ENCODE measurements around the gene MED22.

GRCh38 chr9:133387680-133388079, 39.7 kb upstream of the MED22 start:
- TF ChIP-seq CTCF (IDR thresholded peaks at IDR 0.05; ENCODE audit: poor library complexity) (no peak), EZH2 (IDR thresholded peaks at IDR 0.05; ENCODE audit: borderline replicate concordance) (no peak), EZH2phosphoT487 (IDR thresholded peaks at IDR 0.05; ENCODE audit: low read depth, severe bottlenecking, unreplicated experiment) (no peak)
